PC-3 (cell line): ENCODE results near the gene DDX52.

ENCODE experiments used
- CTCF ChIP-seq: fragments of 300-600 bp; sonication (generic); conservative IDR thresholded peaks from 2 replicates; pipeline ENCODE4 v1.5.1; 2017; ENCODE audit warnings: antibody characterized with exemption, low read depth, mild to moderate bottlenecking, low read length
- EZH2 ChIP-seq: fragments of 300-600 bp; sonication (generic); IDR thresholded peaks from one replicate; pipeline ENCODE4 v1.6.1; 2017; ENCODE audit warnings: antibody characterized with exemption, mild to moderate bottlenecking, low read length; ENCODE audit not compliant: unreplicated experiment

- no peak for TF ChIP-seq EZH2
- TF ChIP-seq CTCF, result no peak
Measured at GRCh38 chr17:37604556-37604955, 38.7 kb downstream of the DDX52 start.
